ENCODE results near the gene ZKSCAN5.

ZKSCAN5 gene

DNA sequence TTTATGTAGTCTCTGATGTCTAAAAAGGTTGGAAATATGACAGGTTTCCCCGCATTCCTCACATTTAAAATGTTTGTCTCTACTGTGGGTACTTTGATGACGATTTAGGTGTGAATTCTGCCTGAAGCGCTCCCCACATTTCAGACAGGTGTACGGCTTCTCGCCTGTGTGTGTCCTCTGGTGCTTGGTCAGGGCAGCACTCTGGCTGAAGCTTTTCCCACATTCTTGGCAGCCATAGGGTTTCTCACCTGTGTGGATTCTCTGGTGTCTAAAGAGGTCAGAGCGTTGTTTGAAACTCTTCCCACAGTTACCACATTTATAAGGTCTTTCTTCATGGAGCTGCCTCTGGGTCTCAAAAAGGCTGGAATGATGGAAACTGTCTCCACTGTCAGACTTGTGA is 10.6 kb upstream of the ZKSCAN5 start:
- H3K4me3 ChIP-seq, result no peak overlapping the region
- H3K27ac ChIP-seq, result no peak overlapping the region

DNA sequence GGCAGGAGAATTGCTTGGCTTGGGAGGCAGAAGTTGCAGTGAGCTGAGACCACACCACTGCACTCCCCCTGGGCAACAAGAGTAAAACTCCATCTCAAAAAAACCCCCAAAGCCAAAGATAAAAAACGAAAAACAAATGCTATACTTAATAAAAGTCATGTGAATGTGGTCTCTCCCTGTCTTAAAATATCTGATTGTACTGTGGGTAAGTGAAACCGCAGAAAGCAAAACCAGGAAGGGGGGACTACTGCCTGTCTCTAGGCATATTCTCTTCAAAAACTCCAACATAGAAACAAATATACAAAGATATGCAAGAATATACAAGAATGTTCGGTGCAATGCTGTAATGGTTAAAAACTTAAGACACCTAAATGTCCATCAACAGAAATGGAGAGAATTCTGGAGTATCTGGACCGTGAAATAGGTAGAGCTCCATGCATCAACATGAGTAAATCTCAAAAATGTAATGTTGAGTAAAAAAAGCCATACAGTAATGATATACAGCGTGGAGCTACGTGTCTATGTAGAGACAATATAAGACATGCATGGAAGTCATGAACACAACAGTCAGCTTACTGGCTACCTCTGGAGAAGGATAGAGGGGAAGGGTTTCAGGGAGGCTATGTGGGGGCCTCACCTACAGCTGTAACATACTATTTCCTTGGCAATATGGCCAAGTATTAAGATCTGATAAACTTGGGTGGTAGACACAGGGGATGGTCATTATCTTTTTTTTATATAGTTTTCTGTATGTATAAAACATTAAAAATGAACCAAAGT is 6.5 kb upstream of the ZKSCAN5 start:
- peak overlapping the region in 4 of 21 experiments; percentile 87 to 95 (median 93) for H3K27ac ChIP-seq
- H3K4me3 ChIP-seq, result peak overlapping the region; percentile 57 to 96 (median 76)

- Histone ChIP-seq H3K27ac (peak overlapping the region in 11 of 21 experiments; percentile 87 to 99 (median 93)), H3K4me3 (peak overlapping the region; percentile 57 to 96 (median 76))
Observed at GRCh38 chr7:99498546-99498944, 5.9 kb upstream of the ZKSCAN5 start.

GRCh38 chr7:99499371-99499720 is 5.1 kb upstream of the ZKSCAN5 start:
- peak overlapping the region; percentile 57 to 96 (median 76) for H3K4me3 ChIP-seq
- H3K27ac ChIP-seq, result peak overlapping the region; percentile 78 to 99 (median 92)

DNA sequence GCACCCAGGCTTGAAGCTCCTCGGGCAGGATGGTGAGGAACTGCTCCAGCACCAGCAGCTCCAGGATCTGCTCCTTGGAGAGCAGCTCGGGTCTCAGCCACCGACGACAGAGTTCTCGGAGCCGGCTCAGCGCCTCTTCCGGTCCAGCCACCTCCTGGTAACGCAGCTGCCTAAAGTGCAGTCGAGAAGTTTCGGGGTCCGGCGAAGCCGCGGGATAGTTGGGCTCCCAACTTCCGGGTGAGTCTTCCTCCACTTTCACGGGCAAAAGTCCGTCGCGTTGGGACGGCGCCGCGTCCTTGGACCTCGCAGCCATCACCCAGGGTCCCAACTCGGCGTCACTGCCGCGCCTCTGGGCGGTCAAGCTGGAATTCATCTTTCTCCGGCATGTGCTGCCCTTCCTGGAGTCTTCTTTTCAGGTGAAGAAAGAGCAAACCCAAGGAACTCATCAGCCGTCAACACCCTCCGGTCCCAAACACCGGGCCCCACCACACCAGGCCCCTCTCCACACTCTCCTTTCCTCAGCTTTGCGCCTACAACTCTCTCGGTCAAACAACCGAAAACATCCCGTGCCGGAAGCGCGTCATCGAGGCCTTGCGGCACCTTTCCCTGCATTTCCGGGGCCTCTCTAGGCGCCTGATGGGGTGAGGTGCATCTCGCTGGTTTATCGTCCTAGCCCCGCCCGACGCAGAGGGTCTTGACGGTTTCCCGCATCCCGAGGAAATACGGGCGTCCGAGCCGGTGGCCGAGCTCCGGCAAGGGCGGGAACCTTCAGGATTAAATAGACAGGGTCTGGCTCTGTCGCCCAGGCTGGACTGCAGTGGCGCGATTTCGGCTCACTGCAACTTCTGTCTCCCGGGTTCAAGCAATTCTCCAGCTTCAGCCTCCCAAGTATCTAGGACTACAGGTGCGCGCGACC is 4.5 kb upstream of the ZKSCAN5 start, which contains the start of gene ZNF394:
Gene ZNF394 (minus strand): TSS at position 561 of the 916 bp plus-strand sequence. CDS start 188 bp downstream, at position 373.
- Histone ChIP-seq H3K4me3 (peak within 1 kb of the TSS; percentile 57 to 96 (median 76)), H3K27ac (peak within 1 kb of the TSS; percentile 78 to 99 (median 92))

DNA sequence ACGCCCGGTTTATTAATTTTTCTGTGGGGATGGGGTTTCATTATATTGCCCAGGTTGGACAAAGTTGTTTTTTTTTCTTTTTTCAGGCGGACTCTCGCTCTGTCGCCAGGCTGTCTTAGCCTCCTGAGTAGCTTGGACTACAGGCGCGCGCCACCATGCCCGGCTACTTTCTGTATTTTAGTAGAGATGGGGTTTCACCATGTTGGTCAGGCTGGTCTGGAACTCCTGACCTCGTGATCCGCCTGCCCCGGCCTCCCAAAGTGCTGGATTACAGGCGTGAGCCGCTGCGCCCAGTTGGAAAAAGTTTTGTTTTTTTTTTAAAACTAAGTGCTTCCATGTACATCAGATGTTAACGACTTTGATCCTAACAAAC is 3.8 kb upstream of the ZKSCAN5 start:
- peak overlapping the region; percentile 57 to 96 (median 76) for H3K4me3 ChIP-seq
- peak overlapping the region in 20 of 21 experiments; percentile 78 to 99 (median 92) for H3K27ac ChIP-seq

- Histone ChIP-seq H3K4me3 (peak overlapping the region in 1 of 7 experiments; percentile 95), H3K27ac (peak overlapping the region in 1 of 21 experiments; percentile 92)
Observed at GRCh38 chr7:99501236-99501635, 3.2 kb upstream of the ZKSCAN5 start.

DNA sequence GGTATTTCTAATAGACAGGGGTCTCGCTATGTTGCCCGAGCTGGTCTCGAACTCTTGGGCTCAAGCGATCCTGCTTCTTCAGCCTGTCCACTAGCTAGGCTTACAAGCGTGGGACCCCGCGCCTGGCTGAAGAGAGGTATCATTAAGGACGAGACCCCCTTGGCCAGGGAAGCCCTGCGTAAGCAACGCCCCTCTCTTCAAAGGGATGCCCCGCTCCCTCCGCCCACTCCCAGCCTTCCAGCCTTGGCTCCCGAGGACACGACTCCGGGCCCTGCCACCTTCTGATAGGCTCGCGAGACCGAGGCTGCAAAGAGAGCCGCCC is 220 bp upstream of the ZKSCAN5 start:
- H3K4me3 ChIP-seq, result peak overlapping the region; percentile 60 to 90 (median 71)

DNA sequence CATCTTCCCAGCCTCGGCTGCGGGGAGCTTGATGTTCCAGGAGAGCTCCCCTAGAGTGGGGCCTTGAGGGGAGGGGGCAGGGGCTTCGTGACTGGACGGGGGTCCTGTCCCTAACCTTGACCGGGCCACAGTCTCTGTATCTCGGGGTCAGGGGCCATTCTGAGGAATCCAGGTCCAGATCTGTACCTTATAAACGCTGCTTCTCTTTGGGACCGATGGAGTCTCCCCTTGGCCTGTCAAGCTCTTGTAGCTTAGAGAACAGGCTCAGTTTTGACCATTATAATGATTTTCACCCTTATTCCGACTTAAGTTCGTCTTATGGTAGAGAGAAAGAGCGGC is 831 bp downstream of the ZKSCAN5 start:
- H3K27ac ChIP-seq, result peak overlapping the region; percentile 23 to 95 (median 85)
- H3K4me3 ChIP-seq, result peak overlapping the region; percentile 60 to 90 (median 71)

More for the DNA sequence above, 220 bp upstream of the ZKSCAN5 start:
- peak overlapping the region in 19 of 21 experiments; percentile 65 to 95 (median 87) for H3K27ac ChIP-seq

DNA sequence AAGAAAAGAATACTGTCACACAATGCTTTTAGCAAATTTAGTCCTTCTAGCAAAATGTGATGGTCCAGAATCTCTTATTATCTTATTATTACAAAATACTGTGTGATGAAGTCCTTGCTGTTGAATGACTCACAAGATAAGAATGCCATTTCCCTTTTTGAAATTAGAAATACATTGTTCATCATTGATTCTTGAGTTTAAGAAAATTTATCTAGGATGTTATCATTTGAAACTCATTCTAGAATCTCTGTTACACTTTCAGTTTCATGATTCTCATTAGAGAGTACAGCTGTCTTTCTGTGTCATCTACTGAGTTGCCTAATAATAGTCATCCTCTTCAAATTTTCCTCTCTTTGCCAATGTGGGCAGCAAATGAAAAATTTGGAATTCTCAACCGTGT is 9.6 kb downstream of the ZKSCAN5 start:
- Histone ChIP-seq H3K4me3 (no peak overlapping the region), H3K27ac (no peak overlapping the region)

DNA sequence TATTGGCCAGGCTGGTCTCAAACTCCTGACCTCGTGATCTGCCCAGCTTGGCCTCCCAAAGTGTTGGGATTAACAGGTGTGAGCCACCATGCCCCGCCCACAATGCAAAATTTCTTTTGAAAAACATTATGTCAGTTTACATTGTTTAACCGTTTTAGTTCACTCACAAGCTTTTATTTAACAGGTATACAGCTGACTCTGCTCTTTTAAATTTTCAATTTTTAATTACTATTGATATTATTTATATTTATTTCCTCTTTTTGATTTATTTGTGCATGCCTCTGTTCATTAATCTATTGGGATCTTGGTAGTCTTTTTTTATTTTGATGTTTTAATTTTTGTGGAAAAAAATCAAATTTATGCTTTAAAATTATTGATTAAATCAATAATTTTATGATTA is 16.9 kb downstream of the ZKSCAN5 start:
- H3K27ac ChIP-seq, result no peak overlapping the region
- no peak overlapping the region for H3K4me3 ChIP-seq

DNA sequence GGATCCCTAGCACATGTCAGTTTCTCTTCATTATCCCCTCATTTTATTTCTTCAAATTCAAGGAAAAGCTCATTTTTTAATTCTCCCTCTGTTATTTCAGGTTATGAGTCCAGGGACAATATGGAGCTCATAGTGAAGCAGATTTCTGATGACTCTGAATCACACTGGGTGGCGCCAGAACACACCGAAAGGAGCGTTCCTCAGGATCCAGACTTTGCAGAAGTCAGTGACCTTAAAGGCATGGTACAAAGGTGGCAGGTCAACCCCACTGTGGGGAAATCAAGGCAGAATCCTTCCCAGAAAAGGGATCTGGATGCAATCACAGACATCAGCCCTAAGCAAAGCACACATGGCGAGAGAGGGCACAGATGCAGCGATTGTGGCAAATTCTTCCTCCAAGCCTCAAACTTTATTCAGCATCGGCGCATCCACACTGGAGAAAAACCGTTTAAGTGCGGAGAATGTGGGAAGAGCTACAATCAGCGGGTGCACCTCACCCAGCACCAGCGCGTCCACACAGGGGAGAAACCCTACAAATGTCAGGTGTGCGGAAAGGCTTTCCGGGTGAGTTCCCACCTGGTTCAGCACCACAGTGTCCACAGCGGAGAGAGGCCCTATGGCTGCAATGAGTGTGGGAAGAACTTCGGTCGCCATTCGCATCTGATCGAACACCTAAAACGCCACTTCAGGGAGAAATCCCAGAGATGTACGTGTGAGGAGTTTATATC is 21.4 kb downstream of the ZKSCAN5 start:
- no peak overlapping the region for H3K27ac ChIP-seq
- no peak overlapping the region for H3K4me3 ChIP-seq

DNA sequence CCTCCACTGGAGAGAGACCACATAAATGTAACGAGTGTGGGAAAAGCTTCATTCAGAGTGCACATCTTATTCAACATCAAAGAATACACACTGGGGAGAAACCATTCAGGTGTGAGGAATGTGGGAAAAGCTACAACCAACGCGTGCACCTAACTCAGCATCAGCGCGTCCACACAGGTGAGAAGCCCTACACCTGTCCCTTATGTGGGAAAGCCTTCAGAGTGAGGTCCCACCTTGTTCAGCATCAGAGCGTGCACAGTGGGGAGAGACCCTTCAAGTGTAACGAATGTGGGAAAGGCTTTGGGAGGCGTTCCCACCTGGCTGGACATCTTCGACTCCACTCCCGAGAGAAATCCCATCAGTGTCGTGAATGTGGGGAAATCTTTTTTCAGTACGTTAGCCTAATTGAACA is 26.9 kb downstream of the ZKSCAN5 start:
- Histone ChIP-seq H3K27ac (no peak overlapping the region), H3K4me3 (no peak overlapping the region)

DNA sequence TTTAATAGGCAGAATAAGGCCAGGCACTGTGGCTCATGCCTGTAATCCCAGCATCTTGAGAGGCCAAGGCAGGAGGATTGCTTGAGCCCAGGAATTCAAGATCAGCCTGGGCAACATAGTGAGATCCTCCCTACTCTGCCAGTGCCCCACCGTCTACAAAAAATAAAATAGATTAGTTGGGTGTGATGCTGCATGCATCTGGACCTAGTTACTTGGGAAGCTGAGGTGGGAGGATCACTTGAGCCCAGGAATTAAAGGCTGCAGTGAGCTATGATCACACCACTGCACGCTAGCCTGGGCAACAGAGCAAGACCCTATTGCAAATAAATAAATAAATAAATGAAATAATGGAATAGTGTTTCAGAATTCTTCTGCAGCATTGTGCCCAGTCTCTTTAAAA is 31.2 kb downstream of the ZKSCAN5 start:
- Histone ChIP-seq H3K4me3 (no peak overlapping the region), H3K27ac (no peak overlapping the region)

GRCh38 chr7:99539213-99539811 is 34.9 kb downstream of the ZKSCAN5 start:
- Histone ChIP-seq H3K4me3 (no peak overlapping the region), H3K27ac (no peak overlapping the region)

DNA sequence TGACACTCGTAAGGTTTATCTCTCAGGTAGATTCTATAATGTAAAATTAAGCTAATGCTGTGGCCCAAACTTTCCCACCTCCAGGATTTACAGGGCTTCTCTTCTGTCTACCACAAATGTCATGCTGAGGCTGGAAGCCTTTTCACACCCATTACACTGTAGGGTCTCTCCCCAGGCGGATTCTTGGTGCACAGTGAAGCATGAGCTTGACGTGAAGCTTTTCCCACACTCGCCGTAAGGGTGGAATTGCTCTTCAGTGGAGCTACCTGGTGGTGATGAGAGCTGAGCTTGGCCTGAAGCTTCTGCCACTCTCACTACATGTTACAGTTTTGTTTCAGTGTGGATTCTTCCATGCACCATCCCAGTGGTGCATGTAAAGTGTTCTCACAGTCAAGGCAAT is 36.1 kb downstream of the ZKSCAN5 start:
- Histone ChIP-seq H3K4me3 (no peak overlapping the region), H3K27ac (no peak overlapping the region)

DNA sequence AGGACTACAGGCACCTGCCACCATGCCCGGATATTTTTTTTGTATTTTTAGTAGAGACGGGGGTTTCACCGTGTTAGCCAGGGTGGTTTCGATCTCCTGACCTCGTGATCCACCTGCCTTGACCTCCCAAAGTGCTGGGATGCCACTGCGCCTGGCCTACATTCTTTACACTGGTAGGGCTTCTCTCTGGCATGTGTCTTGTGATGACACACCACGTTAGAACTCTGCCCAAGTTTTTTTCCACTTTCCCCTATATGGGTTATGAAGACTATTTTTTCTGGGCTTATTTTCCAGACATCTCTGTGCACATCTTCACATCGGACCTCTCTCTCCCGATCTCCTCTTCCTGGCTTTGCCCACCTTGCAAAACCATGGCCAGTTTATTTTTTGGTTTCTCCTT is 36.8 kb downstream of the ZKSCAN5 start:
- Histone ChIP-seq H3K4me3 (no peak overlapping the region), H3K27ac (no peak overlapping the region)

- H3K27ac ChIP-seq, result no peak overlapping the region
- no peak overlapping the region for H3K4me3 ChIP-seq
Observed at GRCh38 chr7:99543081-99543671, 38.7 kb downstream of the ZKSCAN5 start.

DNA sequence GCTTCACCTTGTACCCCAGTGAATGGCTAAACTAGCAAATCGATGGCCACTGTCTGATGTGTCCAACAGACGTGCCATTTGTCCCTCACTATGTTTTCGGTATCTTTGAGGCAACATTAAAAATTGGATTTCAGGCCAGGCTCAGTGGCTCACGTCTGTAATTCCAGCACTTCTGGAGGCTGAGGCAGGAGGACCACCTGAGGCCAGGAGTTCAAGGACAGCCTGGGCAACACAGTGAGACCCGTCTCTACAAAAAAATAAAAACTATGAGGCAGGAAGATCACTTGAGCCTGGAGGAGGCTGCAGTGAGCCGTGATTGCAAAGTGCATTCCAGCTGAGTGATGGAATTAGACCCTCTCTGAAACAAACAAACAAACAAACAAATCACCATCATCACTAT is 39.5 kb downstream of the ZKSCAN5 start:
- no peak overlapping the region for H3K27ac ChIP-seq
- no peak overlapping the region for H3K4me3 ChIP-seq

Measured in skin epidermis (tissue), 12 donors.